K562 (cell line): Measurements from ENCODE around the gene CHM. TPM values are rescaled to one million over a fixed set of nuclear protein-coding genes. Genes with fewer than 3 reads are reported as not detected.

Source experiments
- ATAC-seq: fragments of 200-7000 bp; cut with Tn5 transposase; 3 replicates; pipeline ENCODE4 v1.9.1; 2020; ENCODE audit warnings: moderate library complexity
- BruUV-seq: library from RNA; stranded (reverse); fragments of 400-500 nt; replicated peaks from 2 replicates; lab custom pipeline; 2021; lab: Mats Ljungman, UMichigan
- CTCF ChIA-PET: fragments of 300-600 bp; formaldehyde crosslinking; extraction: SDS; loops from one replicate; lab custom pipeline; 2021; ENCODE audit warnings: low intra/inter-chr PET ratio; lab: Yijun Ruan, JAX
- POLR2A ChIA-PET: fragments of 300-600, 350-650 bp; sonication (Branson Sonifier 250); formaldehyde crosslinking; extraction: SDS; loops from one replicate; lab custom pipeline; 2021; ENCODE audit warnings: antibody characterized with exemption, inconsistent platforms; lab: Yijun Ruan, JAX
- DNase-seq, 4 experiments: peaks; one replicate each; pipeline versions ENCODE4 v3.0.0 to v3.0.0-alpha.2; 2011 to 2018; ENCODE audit warnings: low spot score in 3 of 4, mixed read lengths in 3 of 4; ENCODE audit errors: extremely low read depth in 1 of 4
- FAIRE-seq: peaks from 2 replicates; lab custom pipeline; 2011; peaks lifted over from hg19 to GRCh38; lab: Jason Lieb, UNC
- H2AFZ ChIP-seq: 2 replicates; pipeline ENCODE4 v1.6.0; 2011; ENCODE audit warnings: low read depth, low read length, control low read depth, inconsistent platforms
- H3K27ac ChIP-seq: fragments of 200-600 bp; 3 replicates; pipeline ENCODE4 v1.8.0; 2011; ENCODE audit warnings: low read depth, mild to moderate bottlenecking, control low read depth, inconsistent platforms, low read length, moderate library complexity, mixed read lengths; ENCODE audit errors: extremely low read depth
- H3K27me3 ChIP-seq, 2 experiments: fragments of 300-600 bp in 1 of 2; 2 replicates in 1 of 2; 3 replicates in 1 of 2; pipeline versions ENCODE4 v1.6.0 to v1.8.0; 2011; ENCODE audit warnings: inconsistent platforms in 2 of 2, low read length in 2 of 2, mild to moderate bottlenecking in 1 of 2, mixed read lengths in 1 of 2, moderate library complexity in 1 of 2; ENCODE audit not compliant: control insufficient read depth in 2 of 2, insufficient read depth in 2 of 2
- H3K36me3 ChIP-seq: fragments of 300-600 bp; 3 replicates; pipeline ENCODE4 v1.8.0; 2011; ENCODE audit warnings: mild to moderate bottlenecking, low read length, inconsistent platforms; ENCODE audit not compliant: control insufficient read depth, insufficient read depth
- H3K4me1 ChIP-seq, 2 experiments: fragments of 200-600 bp in 1 of 2; replicated peaks in 1 of 2; 2 replicates in 1 of 2; 3 replicates in 1 of 2; pipeline versions ENCODE4 v1.5.1 to v1.8.0; 2011; ENCODE audit warnings: inconsistent platforms in 2 of 2, low read length in 2 of 2, mild to moderate bottlenecking in 1 of 2, mixed read lengths in 1 of 2, moderate library complexity in 1 of 2; ENCODE audit not compliant: control insufficient read depth in 2 of 2, insufficient read depth in 2 of 2
- H3K4me2 ChIP-seq: 2 replicates; pipeline ENCODE4 v1.6.1; 2011; ENCODE audit warnings: low read length, control low read depth, inconsistent platforms, mixed read lengths; ENCODE audit not compliant: insufficient read depth
- H3K4me3 ChIP-seq: fragments of 200-600 bp; sonication (generic), shearing (Covaris generic); 2 replicates; pipeline ENCODE4 v1.5.1; 2016; ENCODE audit warnings: control low read depth, inconsistent platforms
- H3K79me2 ChIP-seq: fragments of 200-600 bp; 3 replicates; pipeline ENCODE4 v1.8.0; 2011; ENCODE audit warnings: low read length, inconsistent platforms; ENCODE audit not compliant: control insufficient read depth, insufficient read depth
- H3K9ac ChIP-seq, 2 experiments: 2 replicates each; pipeline versions ENCODE4 v1.6.0 to v1.6.1; 2011; ENCODE audit warnings: low read depth in 2 of 2, low read length in 2 of 2, control low read depth in 1 of 2, inconsistent platforms in 1 of 2, mild to moderate bottlenecking in 1 of 2, mixed read lengths in 1 of 2; ENCODE audit not compliant: insufficient read depth in 1 of 2
- H3K9me1 ChIP-seq: one replicate; pipeline ENCODE4 v1.6.0; 2011; ENCODE audit warnings: inconsistent platforms, mild to moderate bottlenecking, low read length, moderate library complexity; ENCODE audit not compliant: control insufficient read depth, insufficient read depth
- H3K9me3 ChIP-seq: replicated peaks from 2 replicates; pipeline ENCODE4 v1.5.1; 2011; ENCODE audit warnings: low read depth, low read length, inconsistent platforms; ENCODE audit not compliant: control insufficient read depth, insufficient read depth
- H4K20me1 ChIP-seq: replicated peaks from 2 replicates; pipeline ENCODE4 v1.6.1; 2011; ENCODE audit warnings: low read length, inconsistent platforms, mixed read lengths; ENCODE audit not compliant: control insufficient read depth, insufficient read depth
- BRD9 ChIP-seq: fragments of 450-650 bp; IDR thresholded peaks from 2 replicates; pipeline ENCODE4 v1.6.1; 2018; ENCODE audit warnings: low read depth; ENCODE audit not compliant: partially characterized antibody
- HCFC1 ChIP-seq: IDR thresholded peaks from 2 replicates; pipeline ENCODE4 v1.6.1; 2012; ENCODE audit warnings: low read depth, low read length, improper control_type of control experiment
- NBN ChIP-seq: fragments of 450-650 bp; IDR thresholded peaks from 2 replicates; pipeline ENCODE4 v1.6.1; 2016; ENCODE audit warnings: low read depth, mild to moderate bottlenecking
- PRDM10 ChIP-seq: fragments of 450-650 bp; IDR thresholded peaks from 2 replicates; pipeline ENCODE4 v1.6.1; 2018; ENCODE audit not compliant: partially characterized antibody
- ZNF589 ChIP-seq: fragments of 200-800 bp; sonication (Bioruptor generic); IDR thresholded peaks from 2 replicates; pipeline ENCODE4 v1.6.1; 2016; ENCODE audit warnings: low read depth, missing genetic modification characterization, missing compliant biosample characterization
- WGBS: fragments of 100-300 bp; shearing (Covaris generic); methylation state at CpG from one replicate; pipeline ENCODE4 v1.1.6; 2016; ENCODE audit warnings: low coverage, mixed read lengths; ENCODE audit not compliant: insufficient coverage; ENCODE audit errors: missing lambda C conversion rate; 5-methylcytosine and 5-hydroxymethylcytosine counted together
- in situ Hi-C: fragments of 300-500 bp; cut with MboI; formaldehyde crosslinking; loops from 4 replicates; pipeline ENCODE4 v1.15.0; 2018; ENCODE audit warnings: inconsistent platforms, mixed read lengths
- intact Hi-C: fragments of 100-400 bp; cut with micrococcal nuclease; formaldehyde crosslinking; loops from 2 replicates; pipeline ENCODE4 v1.14.2; 2022
- polyA plus RNA-seq, 8 experiments: library from polyadenylated mRNA; depleted of rRNA in 4 of 8; stranded (reverse) in 5 of 8; unstranded in 3 of 8; fragments of >200 nt; fragmentation: Nextera tagmentation in 2 of 8; fragmentation: Illumina TruSeq in 1 of 8; extraction: Ambion mirVana in 2 of 8; extraction: Trizol in 1 of 8; gene quantifications; 2 replicates each; pipeline versions ENCODE4 v1.2.1 to v1.2.3, GENCODE V29; 2011 to 2014; ENCODE audit warnings: inconsistent platforms in 1 of 8, missing spikeins in 1 of 8
- total RNA-seq, 7 experiments: library from RNA; depleted of rRNA in 6 of 7; stranded (reverse); fragments of >200 nt in 6 of 7; fragmentation: Illumina TruSeq in 2 of 7; extraction: Trizol in 2 of 7; gene quantifications; 2 replicates each; pipeline versions ENCODE4 v1.2.1 to v1.2.3, GENCODE V29; 2011 to 2021; ENCODE audit warnings: low replicate concordance in 1 of 7
- TF ChIP-seq, protein P1 (sequence below): sonication (generic); formaldehyde crosslinking; IDR thresholded peaks from 2 replicates; pipeline ENCODE4 v1.8.1; 2023; ENCODE audit warnings: missing genetic modification reagents, mild to moderate bottlenecking, borderline replicate concordance

The CHM gene
- total and polyA plus RNA-seq, 9 of the 15 experiments (the other 6 are each of a cell fraction or from before 2014, with no cell fraction given) = 2.2 to 9.0 (median 4.6) TPM

DNA sequence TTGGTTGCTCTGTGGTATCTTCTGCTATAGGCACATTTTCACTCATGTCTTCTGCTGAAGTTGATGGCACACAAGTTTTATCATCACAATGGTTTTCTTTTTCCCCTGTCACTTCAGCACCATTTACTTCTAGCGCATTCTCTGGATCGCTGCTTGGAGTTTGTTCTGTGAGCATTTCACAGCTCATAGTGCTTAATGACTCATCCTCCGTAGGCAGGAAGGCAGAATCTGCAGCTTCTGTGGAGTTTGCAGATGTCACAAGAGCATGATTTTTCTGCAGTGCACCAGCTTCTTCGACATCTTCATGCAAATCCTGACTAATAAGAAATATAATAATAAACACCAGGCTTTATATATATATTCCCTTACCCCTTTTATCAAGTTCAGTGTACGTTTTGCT is 83.6 kb downstream of the CHM start:
- ChIA-PET POLR2A (no interaction called here), CTCF (no interaction called here)
- H2AFZ ChIP-seq = no peak overlapping the region
- FAIRE-seq = no peak
- H3K9me1 ChIP-seq = no peaks in the 10 kb centered on the region
- H3K27ac ChIP-seq = no peak overlapping the region
- no peak overlapping the region for H3K9ac ChIP-seq
- H3K27me3 ChIP-seq = no peaks in the 10 kb centered on the region
- TF ChIP-seq BRD9 = no peak
- no peak for TF ChIP-seq HCFC1
- no peak for TF ChIP-seq ZNF589
- TF ChIP-seq PRDM10 = no peak
- no peak for TF ChIP-seq NBN
- TF ChIP-seq, protein P1, sequence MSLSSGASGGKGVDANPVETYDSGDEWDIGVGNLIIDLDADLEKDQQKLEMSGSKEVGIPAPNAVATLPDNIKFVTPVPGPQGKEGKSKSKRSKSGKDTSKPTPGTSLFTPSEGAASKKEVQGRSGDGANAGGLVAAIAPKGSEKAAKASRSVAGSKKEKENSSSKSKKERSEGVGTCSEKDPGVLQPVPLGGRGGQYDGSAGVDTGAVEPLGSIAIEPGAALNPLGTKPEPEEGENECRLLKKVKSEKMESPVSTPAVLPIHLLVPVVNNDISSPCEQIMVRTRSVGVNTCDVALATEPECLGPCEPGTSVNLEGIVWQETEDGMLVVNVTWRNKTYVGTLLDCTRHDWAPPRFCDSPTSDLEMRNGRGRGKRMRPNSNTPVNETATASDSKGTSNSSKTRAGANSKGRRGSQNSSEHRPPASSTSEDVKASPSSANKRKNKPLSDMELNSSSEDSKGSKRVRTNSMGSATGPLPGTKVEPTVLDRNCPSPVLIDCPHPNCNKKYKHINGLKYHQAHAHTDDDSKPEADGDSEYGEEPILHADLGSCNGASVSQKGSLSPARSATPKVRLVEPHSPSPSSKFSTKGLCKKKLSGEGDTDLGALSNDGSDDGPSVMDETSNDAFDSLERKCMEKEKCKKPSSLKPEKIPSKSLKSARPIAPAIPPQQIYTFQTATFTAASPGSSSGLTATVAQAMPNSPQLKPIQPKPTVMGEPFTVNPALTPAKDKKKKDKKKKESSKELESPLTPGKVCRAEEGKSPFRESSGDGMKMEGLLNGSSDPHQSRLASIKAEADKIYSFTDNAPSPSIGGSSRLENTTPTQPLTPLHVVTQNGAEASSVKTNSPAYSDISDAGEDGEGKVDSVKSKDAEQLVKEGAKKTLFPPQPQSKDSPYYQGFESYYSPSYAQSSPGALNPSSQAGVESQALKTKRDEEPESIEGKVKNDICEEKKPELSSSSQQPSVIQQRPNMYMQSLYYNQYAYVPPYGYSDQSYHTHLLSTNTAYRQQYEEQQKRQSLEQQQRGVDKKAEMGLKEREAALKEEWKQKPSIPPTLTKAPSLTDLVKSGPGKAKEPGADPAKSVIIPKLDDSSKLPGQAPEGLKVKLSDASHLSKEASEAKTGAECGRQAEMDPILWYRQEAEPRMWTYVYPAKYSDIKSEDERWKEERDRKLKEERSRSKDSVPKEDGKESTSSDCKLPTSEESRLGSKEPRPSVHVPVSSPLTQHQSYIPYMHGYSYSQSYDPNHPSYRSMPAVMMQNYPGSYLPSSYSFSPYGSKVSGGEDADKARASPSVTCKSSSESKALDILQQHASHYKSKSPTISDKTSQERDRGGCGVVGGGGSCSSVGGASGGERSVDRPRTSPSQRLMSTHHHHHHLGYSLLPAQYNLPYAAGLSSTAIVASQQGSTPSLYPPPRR = no peak
- in situ Hi-C loops (no loop called here), intact Hi-C loops (no loop called here)
- H3K4me3 ChIP-seq = no peak overlapping the region
- no peak overlapping the region for H3K4me2 ChIP-seq
- BruUV-seq = no TSS peak
- ATAC-seq = no peak
- no peaks in the 10 kb centered on the region for H3K9me3 ChIP-seq
- H3K79me2 ChIP-seq = no peaks in the 10 kb centered on the region
- no peaks in the 10 kb centered on the region for H4K20me1 ChIP-seq
- no peak for DNase-seq
- 29% methylated on average over 5 of the region's 5 CpGs for WGBS
- H3K4me1 ChIP-seq = no peaks in the 10 kb centered on the region
- no peaks in the 10 kb centered on the region for H3K36me3 ChIP-seq
